ENCODE measurements around the gene LNP1. TPM values are rescaled to one million over a fixed set of nuclear protein-coding genes. Genes with fewer than 3 reads are reported as not detected.
A peak's percentile ranks its signal among the peaks of the same experiment; 100 is the strongest.

LNP1 gene
- total and polyA plus RNA-seq, 10 donors, result 0.52 to 2.6 (median 1.4) TPM

DNA sequence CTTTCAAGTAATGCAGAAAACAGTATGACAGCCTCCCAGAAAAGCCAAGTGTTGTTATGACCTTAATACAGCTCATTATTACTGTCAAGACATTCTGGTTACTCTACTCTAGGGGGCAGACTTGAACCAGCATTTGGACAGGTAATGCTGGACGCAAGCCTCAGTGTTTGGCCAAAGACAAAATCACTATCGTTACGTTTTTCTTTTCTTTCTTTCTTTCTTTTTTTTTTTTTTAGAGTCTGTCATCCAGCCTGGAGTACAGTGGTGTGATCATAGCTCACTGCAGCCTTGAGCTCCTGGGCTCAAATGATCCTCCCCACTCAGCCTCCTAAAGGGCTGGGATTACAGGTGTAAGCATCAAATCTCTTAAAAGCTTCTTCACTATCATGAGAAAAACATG, 61.7 kb downstream of the LNP1 start:
- WGBS, 5 donors, result 2 to 6% (median 5%) methylated on average over 3 of the region's 3 CpGs
- Histone ChIP-seq H3K4me3 (no peak overlapping the region), H3K27me3 (replicated peaks in 1 of 7) (no peaks in the 10 kb centered on the region), H3K36me3 (no peaks in the 10 kb centered on the region), H3K9me3 (peaks cover 0 to 13% (median 11%) of the 10 kb centered on the region in 8 donors), H3K4me1 (peaks cover 0 to 12% (median 0%) of the 10 kb centered on the region in 6 donors), H3K27ac (no peak overlapping the region)
- TF ChIP-seq, protein P1, sequence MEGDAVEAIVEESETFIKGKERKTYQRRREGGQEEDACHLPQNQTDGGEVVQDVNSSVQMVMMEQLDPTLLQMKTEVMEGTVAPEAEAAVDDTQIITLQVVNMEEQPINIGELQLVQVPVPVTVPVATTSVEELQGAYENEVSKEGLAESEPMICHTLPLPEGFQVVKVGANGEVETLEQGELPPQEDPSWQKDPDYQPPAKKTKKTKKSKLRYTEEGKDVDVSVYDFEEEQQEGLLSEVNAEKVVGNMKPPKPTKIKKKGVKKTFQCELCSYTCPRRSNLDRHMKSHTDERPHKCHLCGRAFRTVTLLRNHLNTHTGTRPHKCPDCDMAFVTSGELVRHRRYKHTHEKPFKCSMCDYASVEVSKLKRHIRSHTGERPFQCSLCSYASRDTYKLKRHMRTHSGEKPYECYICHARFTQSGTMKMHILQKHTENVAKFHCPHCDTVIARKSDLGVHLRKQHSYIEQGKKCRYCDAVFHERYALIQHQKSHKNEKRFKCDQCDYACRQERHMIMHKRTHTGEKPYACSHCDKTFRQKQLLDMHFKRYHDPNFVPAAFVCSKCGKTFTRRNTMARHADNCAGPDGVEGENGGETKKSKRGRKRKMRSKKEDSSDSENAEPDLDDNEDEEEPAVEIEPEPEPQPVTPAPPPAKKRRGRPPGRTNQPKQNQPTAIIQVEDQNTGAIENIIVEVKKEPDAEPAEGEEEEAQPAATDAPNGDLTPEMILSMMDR (IDR thresholded peaks at IDR 0.05 in 8 of 11, conservative IDR thresholded peaks at IDR 0.05 in 3 of 11), result peak; percentile 16 to 65 (median 53)
- no peak for TF ChIP-seq POLR2A (IDR thresholded peaks at IDR 0.05)
- no peak for DNase-seq
- intact Hi-C loops (cut with DNase I; ENCODE audit: low total_unique reads), result loop anchor here (10.0 kb wide), 1 partner anchor 122 kb away; no protein-coding TSS in a partner anchor

DNA sequence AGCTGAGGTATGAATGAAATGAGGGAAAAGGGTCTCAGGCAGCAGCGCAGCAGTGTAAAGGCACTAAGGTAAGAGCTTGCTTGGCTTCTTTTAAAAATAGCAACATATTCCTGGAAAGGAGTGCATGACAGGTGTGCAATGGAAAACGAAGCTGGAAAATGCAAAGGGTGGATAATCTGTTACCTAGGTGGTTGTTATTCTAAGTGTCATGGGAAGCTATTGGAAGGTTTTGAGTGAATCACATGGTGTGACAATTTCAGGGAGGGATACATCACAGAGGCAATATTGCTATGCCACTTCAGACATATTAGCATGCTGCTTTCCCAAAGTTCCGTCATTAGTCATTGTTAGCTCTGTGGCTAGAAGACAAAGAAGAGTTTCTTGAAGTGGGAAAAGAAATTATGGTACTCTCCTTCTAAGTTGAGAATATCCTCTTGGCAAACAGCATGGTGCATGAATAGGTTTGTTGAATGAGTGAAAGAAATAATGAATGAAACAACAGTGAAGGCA, 62.4 kb downstream of the LNP1 start:
- TF ChIP-seq, protein P1 (IDR thresholded peaks at IDR 0.05 in 8 of 11, conservative IDR thresholded peaks at IDR 0.05 in 3 of 11), result no peak
- no peak for TF ChIP-seq POLR2AphosphoS5 (IDR thresholded peaks at IDR 0.05)
- TF ChIP-seq POLR2A (IDR thresholded peaks at IDR 0.05), result no peak
- H3K4me3 ChIP-seq, result no peak overlapping the region
- no peaks in the 10 kb centered on the region for H3K36me3 ChIP-seq
- WGBS, 5 donors, result 59 to 83% (median 80%) methylated on average over 3 of the region's 3 CpGs
- no peak overlapping the region for H3K27ac ChIP-seq
- no peak for DNase-seq
- peaks cover 0 to 20% (median 18%) of the 10 kb centered on the region in 8 donors for H3K9me3 ChIP-seq
- H3K27me3 ChIP-seq (replicated peaks in 1 of 7), result no peaks in the 10 kb centered on the region
- peaks cover 0 to 12% (median 0%) of the 10 kb centered on the region in 6 donors for H3K4me1 ChIP-seq
- intact Hi-C loops (cut with DNase I; ENCODE audit: low total_unique reads), result loop anchor here (10.0 kb wide), 1 partner anchor 121 kb away; no protein-coding TSS in a partner anchor

DNA sequence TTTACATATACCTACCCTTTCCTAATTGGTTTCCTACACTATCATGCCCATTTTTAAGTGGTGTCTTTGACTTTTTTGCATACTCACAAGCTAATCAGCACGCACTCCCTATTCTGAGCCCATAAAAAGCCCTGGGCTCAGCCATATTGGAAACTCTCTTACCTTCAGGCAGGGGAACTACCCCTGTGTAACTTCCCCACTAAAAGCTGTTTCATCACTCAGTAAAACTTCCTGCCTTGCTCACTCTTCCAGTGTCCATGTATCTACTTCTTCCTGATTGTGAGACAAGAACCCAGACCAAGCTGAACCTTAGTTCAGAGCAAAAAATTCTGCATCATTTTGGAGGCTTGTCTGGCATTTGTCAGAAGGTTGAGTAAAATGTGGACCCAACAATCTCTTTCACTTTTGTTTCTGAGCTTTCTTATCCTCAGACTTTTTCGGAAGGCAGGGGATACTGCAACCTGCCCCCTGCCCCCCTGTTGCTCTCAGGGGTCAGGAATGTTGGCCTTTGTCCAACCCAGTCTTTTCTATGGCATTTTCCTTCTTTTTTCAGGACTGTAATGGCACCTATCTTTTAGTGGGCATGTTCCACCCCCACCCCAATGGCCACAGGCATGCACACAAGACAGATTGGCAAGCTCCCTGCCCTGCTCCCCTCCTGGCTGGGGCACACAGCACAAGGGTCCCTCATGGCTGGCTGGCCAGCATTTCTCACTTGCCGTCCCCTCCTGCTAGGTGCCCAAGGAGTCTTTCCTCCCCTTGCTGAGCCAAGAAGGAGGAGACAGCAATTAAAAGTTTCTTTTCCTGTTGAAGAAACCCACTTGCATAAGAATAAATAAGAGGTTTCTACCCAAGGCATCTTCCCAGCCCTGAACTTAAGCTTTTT, 64.8 kb downstream of the LNP1 start:
- Histone ChIP-seq H3K36me3 (no peaks in the 10 kb centered on the region), H3K27me3 (replicated peaks in 1 of 7) (no peaks in the 10 kb centered on the region), H3K9me3 (peaks cover 0 to 28% (median 24%) of the 10 kb centered on the region in 8 donors), H3K4me1 (peaks cover 0 to 12% (median 0%) of the 10 kb centered on the region in 6 donors), H3K4me3 (peak overlapping the region in 1 of 8 donors; percentile 21), H3K27ac (peak overlapping the region in 1 of 8 donors; percentile 49)
- TF ChIP-seq POLR2AphosphoS5 (IDR thresholded peaks at IDR 0.05) (no peak), POLR2A (IDR thresholded peaks at IDR 0.05) (no peak)
- TF ChIP-seq, protein P1 (IDR thresholded peaks at IDR 0.05 in 8 of 11, conservative IDR thresholded peaks at IDR 0.05 in 3 of 11), result no peak
- DNase-seq, result no peak
- 53 to 76% (median 62%) methylated on average over 3 of the region's 3 CpGs for WGBS, 5 donors
- intact Hi-C loops (cut with DNase I; ENCODE audit: low total_unique reads), result loop anchor here (10.0 kb wide), 1 partner anchor 119 kb away; no protein-coding TSS in a partner anchor

DNA sequence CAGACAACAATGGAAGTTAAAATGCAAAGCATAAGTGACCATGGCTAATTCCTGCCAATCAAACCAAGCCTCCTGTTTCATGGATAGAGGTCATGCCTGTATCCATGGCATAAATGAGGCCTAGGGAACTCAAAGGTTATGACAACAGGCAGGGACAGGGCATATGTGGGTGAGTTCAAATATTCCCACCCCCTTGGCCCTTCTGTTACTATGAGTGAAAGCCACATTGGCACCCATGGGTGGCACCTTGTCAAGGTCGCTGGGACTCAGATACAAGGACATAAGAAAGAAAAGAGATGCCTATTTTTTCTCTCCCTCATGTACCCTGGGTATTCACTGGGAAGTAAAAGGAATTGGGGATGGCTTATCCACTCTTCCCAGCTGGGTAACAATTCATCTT, 65.8 kb downstream of the LNP1 start:
- intact Hi-C loops (cut with DNase I; ENCODE audit: low total_unique reads), result loop anchor here (10.0 kb wide), 1 partner anchor 118 kb away; no protein-coding TSS in a partner anchor
- peaks cover 0 to 28% (median 24%) of the 10 kb centered on the region in 8 donors for H3K9me3 ChIP-seq
- no peaks in the 10 kb centered on the region for H3K36me3 ChIP-seq
- H3K4me3 ChIP-seq, result no peak overlapping the region
- no peaks in the 10 kb centered on the region for H3K27me3 ChIP-seq (replicated peaks in 1 of 7)
- 90 to 100% (median 94%) methylated on average over 1 of the region's 1 CpG for WGBS, 5 donors
- H3K4me1 ChIP-seq, result peaks cover 0 to 12% (median 0%) of the 10 kb centered on the region in 6 donors
- no peak for DNase-seq
- no peak overlapping the region for H3K27ac ChIP-seq
- TF ChIP-seq, protein P1 (IDR thresholded peaks at IDR 0.05 in 8 of 11, conservative IDR thresholded peaks at IDR 0.05 in 3 of 11), result no peak
- no peak for TF ChIP-seq POLR2A (IDR thresholded peaks at IDR 0.05)
- no peak for TF ChIP-seq POLR2AphosphoS5 (IDR thresholded peaks at IDR 0.05)

All from spleen (tissue), 11 donors.